HepG2 (cell line): Measurements from ENCODE around the gene ZNF444. TPM values are rescaled to one million over a fixed set of nuclear protein-coding genes. Genes with fewer than 3 reads are reported as not detected.

Experiments used
- CBFB ChIP-seq: sonication (generic); formaldehyde crosslinking; IDR thresholded peaks from 2 replicates; pipeline ENCODE4 v1.4.0; 2020; ENCODE audit warnings: missing genetic modification reagents
- CENPX ChIP-seq: sonication (generic); formaldehyde crosslinking; IDR thresholded peaks from 2 replicates; pipeline ENCODE4 v1.9.0; 2021; ENCODE audit warnings: mild to moderate bottlenecking, missing genetic modification reagents, moderate library complexity
- FOXA1 ChIP-seq, 2 experiments: fragments of 450-650 bp in 1 of 2; sonication (generic) in 1 of 2; formaldehyde crosslinking in 1 of 2; IDR thresholded peaks; 2 replicates each; pipeline versions ENCODE4 v1.4.0 to v1.6.1; 2016 to 2020; ENCODE audit warnings: missing genetic modification reagents in 1 of 2
- FOXP1 ChIP-seq, 2 experiments: fragments of 450-650 bp in 1 of 2; IDR thresholded peaks; 2 replicates each; pipeline ENCODE4 v1.6.1; 2017 to 2018; ENCODE audit warnings: antibody characterized with exemption in 1 of 2
- HOXA3 ChIP-seq: sonication (generic); formaldehyde crosslinking; IDR thresholded peaks from 2 replicates; pipeline ENCODE4 v1.5.0; 2020; ENCODE audit warnings: missing genetic modification reagents
- KDM5B ChIP-seq: sonication (generic); formaldehyde crosslinking; IDR thresholded peaks from 2 replicates; pipeline ENCODE4 v1.4.0; 2020; ENCODE audit warnings: missing genetic modification reagents, mild to moderate bottlenecking, borderline replicate concordance
- MYC ChIP-seq: sonication (generic); formaldehyde crosslinking; IDR thresholded peaks from 2 replicates; pipeline ENCODE4 v1.9.0; 2021; ENCODE audit warnings: missing genetic modification reagents, borderline replicate concordance
- NFE2 ChIP-seq: sonication (generic); formaldehyde crosslinking; IDR thresholded peaks from 2 replicates; pipeline ENCODE4 v1.4.0; 2020; ENCODE audit warnings: missing genetic modification reagents
- NR2F1 ChIP-seq, 2 experiments: fragments of 450-650 bp in 1 of 2; formaldehyde crosslinking in 1 of 2; IDR thresholded peaks; 2 replicates each; pipeline versions ENCODE4 v1.5.0 to v1.6.1; 2016 to 2020; ENCODE audit warnings: mild to moderate bottlenecking in 1 of 2, missing compliant biosample characterization in 1 of 2, missing genetic modification reagents in 1 of 2, moderate library complexity in 1 of 2
- RARA ChIP-seq: IDR thresholded peaks from 2 replicates; pipeline ENCODE4 v1.6.1; 2016; ENCODE audit warnings: missing genetic modification reagents, missing compliant biosample characterization
- SP1 ChIP-seq, 2 experiments: fragments of 450-650 bp in 1 of 2; sonication (generic) in 1 of 2; formaldehyde crosslinking in 1 of 2; IDR thresholded peaks; 2 replicates each; pipeline versions ENCODE4 v1.4.0 to v1.6.1; 2016 to 2020; ENCODE audit warnings: missing genetic modification reagents in 1 of 2
- SRSF4 ChIP-seq: fragments of 200-400 bp; formaldehyde crosslinking; IDR thresholded peaks from one replicate; pipeline ENCODE4 v1.6.1; 2018; ENCODE audit warnings: mild to moderate bottlenecking, low read depth, low read length, moderate library complexity; ENCODE audit not compliant: poor library complexity, severe bottlenecking
- SRY ChIP-seq: sonication (generic); formaldehyde crosslinking; IDR thresholded peaks from 2 replicates; pipeline ENCODE4 v1.8.0; 2022; ENCODE audit warnings: mild to moderate bottlenecking, missing genetic modification reagents
- TAF1 ChIP-seq: sonication (generic); formaldehyde crosslinking; IDR thresholded peaks from 2 replicates; pipeline ENCODE4 v1.4.0; 2020; ENCODE audit warnings: missing genetic modification reagents
- ZNF589 ChIP-seq: sonication (generic); formaldehyde crosslinking; conservative IDR thresholded peaks from 2 replicates; pipeline ENCODE4 v1.8.0; 2022; ENCODE audit warnings: mild to moderate bottlenecking, moderate library complexity, missing genetic modification reagents
- ZNF616 ChIP-seq: sonication (generic); formaldehyde crosslinking; IDR thresholded peaks from 2 replicates; pipeline ENCODE4 v1.5.0; 2020; ENCODE audit warnings: low read depth, mild to moderate bottlenecking, missing genetic modification reagents
- ZNF709 ChIP-seq: sonication (generic); formaldehyde crosslinking; IDR thresholded peaks from 2 replicates; pipeline ENCODE4 v1.5.0; 2020; ENCODE audit warnings: mild to moderate bottlenecking, missing genetic modification reagents
- ZNF720 ChIP-seq: sonication (generic); formaldehyde crosslinking; IDR thresholded peaks from 2 replicates; pipeline ENCODE4 v1.4.0; 2020; ENCODE audit warnings: missing genetic modification reagents
- polyA plus RNA-seq, 8 experiments: library from polyadenylated mRNA; depleted of rRNA in 3 of 8; stranded (reverse) in 7 of 8; unstranded in 1 of 8; fragments of >200 nt; fragmentation: Illumina TruSeq in 4 of 8; extraction: Trizol in 4 of 8; gene quantifications; 2 replicates each; pipeline versions ENCODE4 v1.2.1 to v1.2.3, GENCODE V29; 2011 to 2016; ENCODE audit warnings: low read depth in 4 of 8, missing spikeins in 1 of 8, mixed read lengths in 1 of 8; ENCODE audit not compliant: insufficient read depth in 1 of 8
- total RNA-seq, 5 experiments: library from RNA; depleted of rRNA; stranded (reverse); fragments of >200 nt; fragmentation: Illumina TruSeq; extraction: Trizol; gene quantifications; 2 replicates each; pipeline ENCODE4 v1.2.3, GENCODE V29; 2016; ENCODE audit warnings: low read depth in 1 of 5
- TF ChIP-seq, protein P1 (sequence below): IDR thresholded peaks from 2 replicates; pipeline ENCODE4 v1.6.1; 2016; ENCODE audit warnings: mild to moderate bottlenecking
- TF ChIP-seq, protein P2 (sequence below): sonication (generic); formaldehyde crosslinking; IDR thresholded peaks from 2 replicates; pipeline ENCODE4 v1.8.1; 2023; ENCODE audit warnings: mild to moderate bottlenecking, moderate library complexity, missing genetic modification reagents
- TF ChIP-seq, protein P3 (sequence below): sonication (generic); formaldehyde crosslinking; conservative IDR thresholded peaks from 2 replicates; pipeline ENCODE4 v1.4.0; 2020; ENCODE audit warnings: missing genetic modification reagents
- TF ChIP-seq, protein P4 (sequence below): sonication (generic); formaldehyde crosslinking; IDR thresholded peaks from 2 replicates; pipeline ENCODE4 v1.8.1; 2023; ENCODE audit warnings: missing genetic modification reagents, mild to moderate bottlenecking, borderline replicate concordance
- TF ChIP-seq, protein P5 (sequence below): sonication (generic); formaldehyde crosslinking; IDR thresholded peaks from 2 replicates; pipeline ENCODE4 v1.4.0; 2020; ENCODE audit warnings: missing genetic modification reagents, mild to moderate bottlenecking, borderline replicate concordance

Gene ZNF444
- total and polyA plus RNA-seq, 2 of the 13 experiments (the other 11 are each of a cell fraction or from before 2014, with no cell fraction given) = 27.4 to 30.3 TPM

DNA sequence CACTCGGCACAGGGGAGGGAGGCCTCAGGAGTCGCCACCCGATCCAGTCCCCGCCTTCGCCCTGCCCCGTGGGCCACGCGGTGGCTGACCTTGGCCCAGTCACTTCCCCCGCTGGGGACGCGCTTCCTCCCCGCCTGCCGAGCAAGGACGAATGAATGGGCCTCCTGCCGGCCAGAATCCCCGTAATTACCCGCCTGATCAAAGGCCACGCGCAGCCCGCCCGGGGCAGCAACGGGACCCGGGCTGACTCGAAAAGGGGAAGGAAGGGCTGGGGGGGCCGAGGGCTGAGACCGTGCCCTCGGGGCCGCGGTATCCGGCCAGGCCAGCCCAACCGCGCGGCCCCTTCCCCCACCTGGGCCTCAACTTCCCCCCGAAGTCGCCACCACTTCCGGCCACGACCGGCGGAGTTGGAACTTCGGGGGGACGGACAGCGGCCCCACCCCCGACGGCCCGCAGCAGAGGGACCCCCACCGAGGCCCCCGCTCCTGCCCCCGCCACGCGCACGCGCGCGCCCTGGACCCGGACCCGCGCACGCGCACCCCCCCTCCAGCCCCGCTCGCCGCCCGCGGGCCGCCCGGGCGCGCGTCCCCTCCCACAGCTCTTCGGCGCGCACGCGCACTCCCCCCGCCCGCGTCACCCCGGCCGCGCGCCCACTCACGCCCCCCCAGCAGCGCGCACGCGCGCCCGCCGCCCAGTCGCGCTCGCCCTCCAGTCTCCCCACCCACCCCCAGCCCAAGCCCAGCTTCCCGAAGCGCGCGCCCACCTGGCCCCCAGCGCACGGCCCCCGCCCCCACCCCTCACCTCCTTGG lies 20.5 kb upstream of the ZNF444 start (continued):
- TF ChIP-seq MYC (peak; percentile 99), ZNF720 (no peak), RARA (CRISPR knock-in tag) (peak; percentile 83), HOXA3 (CRISPR knock-in tag) (peak; percentile 86), ZNF616 (CRISPR knock-in tag) (peak; percentile 81; the same call in 1 of the 2 replicates), SRSF4 (no peak), FOXA1 (IDR thresholded peaks at IDR 0.05) (no peak), FOXA1 (CRISPR knock-in tag; IDR thresholded peaks at IDR 0.05) (peak; percentile 41), KDM5B (peak; percentile 63; the same call in 1 of the 2 replicates), FOXP1 (IDR thresholded peaks at IDR 0.05) (no peak), FOXP1 (CRISPR knock-in tag; IDR thresholded peaks at IDR 0.05) (peak; percentile 33; the same call in 1 of the 2 replicates), CENPX (no peak), CBFB (CRISPR knock-in tag) (peak; percentile 82), NR2F1 (CRISPR knock-in tag; IDR thresholded peaks at IDR 0.05) (peak in 1 of 2 experiments; percentile 72), TAF1 (peak; percentile 84), SP1 (IDR thresholded peaks at IDR 0.05) (no peak), SP1 (CRISPR knock-in tag; IDR thresholded peaks at IDR 0.05) (peak; percentile 71), ZNF709 (CRISPR knock-in tag) (peak; percentile 63; the same call in 1 of the 2 replicates), SRY (peak; percentile 28; the same call in 1 of the 2 replicates), ZNF589 (CRISPR knock-in tag) (0 out of 2 replicates have a peak, but pooled peaks have one; percentile 81), NFE2 (no peak)
- TF ChIP-seq, protein P1, sequence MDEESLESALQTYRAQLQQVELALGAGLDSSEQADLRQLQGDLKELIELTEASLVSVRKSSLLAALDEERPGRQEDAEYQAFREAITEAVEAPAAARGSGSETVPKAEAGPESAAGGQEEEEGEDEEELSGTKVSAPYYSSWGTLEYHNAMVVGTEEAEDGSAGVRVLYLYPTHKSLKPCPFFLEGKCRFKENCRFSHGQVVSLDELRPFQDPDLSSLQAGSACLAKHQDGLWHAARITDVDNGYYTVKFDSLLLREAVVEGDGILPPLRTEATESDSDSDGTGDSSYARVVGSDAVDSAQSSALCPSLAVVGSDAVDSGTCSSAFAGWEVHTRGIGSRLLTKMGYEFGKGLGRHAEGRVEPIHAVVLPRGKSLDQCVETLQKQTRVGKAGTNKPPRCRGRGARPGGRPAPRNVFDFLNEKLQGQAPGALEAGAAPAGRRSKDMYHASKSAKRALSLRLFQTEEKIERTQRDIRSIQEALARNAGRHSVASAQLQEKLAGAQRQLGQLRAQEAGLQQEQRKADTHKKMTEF = peak; percentile 84
- TF ChIP-seq, protein P2, sequence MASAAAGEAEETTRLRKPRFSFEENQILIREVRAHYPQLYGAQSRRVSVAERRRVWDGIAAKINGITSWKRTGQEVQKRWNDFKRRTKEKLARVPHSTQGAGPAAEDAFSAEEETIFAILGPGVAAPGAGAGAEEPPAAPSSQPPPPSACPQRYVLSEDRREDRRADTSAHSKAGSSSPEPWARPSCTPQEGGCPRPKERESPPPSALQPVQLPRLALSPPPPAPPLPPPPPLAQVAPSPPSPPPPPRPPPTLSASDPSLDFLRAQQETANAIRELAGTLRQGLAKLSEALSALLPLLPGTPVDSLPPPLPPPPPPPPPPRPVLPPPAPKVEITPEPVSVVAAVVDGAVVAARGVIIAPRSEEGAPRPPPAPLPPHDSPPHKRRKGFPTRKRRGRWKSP (CRISPR knock-in tag) = peak; percentile 17; the same call in 1 of the 2 replicates
- TF ChIP-seq, protein P3, sequence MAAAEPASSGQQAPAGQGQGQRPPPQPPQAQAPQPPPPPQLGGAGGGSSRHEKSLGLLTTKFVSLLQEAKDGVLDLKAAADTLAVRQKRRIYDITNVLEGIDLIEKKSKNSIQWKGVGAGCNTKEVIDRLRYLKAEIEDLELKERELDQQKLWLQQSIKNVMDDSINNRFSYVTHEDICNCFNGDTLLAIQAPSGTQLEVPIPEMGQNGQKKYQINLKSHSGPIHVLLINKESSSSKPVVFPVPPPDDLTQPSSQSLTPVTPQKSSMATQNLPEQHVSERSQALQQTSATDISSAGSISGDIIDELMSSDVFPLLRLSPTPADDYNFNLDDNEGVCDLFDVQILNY = 0 out of 2 replicates have a peak, but pooled peaks have one; percentile 48
- TF ChIP-seq, protein P4, sequence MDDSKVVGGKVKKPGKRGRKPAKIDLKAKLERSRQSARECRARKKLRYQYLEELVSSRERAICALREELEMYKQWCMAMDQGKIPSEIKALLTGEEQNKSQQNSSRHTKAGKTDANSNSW (CRISPR knock-in tag) = 0 out of 2 replicates have a peak, but pooled peaks have one; percentile 31
- TF ChIP-seq, protein P5, sequence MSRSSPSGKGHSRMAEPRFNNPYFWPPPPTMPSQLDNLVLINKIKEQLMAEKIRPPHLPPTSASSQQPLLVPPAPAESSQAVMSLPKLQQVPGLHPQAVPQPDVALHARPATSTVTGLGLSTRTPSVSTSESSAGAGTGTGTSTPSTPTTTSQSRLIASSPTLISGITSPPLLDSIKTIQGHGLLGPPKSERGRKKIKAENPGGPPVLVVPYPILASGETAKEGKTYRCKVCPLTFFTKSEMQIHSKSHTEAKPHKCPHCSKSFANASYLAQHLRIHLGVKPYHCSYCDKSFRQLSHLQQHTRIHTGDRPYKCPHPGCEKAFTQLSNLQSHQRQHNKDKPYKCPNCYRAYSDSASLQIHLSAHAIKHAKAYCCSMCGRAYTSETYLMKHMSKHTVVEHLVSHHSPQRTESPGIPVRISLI (CRISPR knock-in tag) = peak; percentile 53; the same call in 1 of the 2 replicates
